Tibial artery (tissue), 4 donors: ENCODE results near the gene MSH3.

Source experiments
- DNase-seq, 2 donors: peaks; one replicate each; pipeline ENCODE4 v3.0.0-alpha.2; 2019
- H3K27ac ChIP-seq, 2 donors: fragments of 200-600 bp; sonication (generic) in 1 of 2; 1 replicate in 1 of 2; 2 replicates in 1 of 2; pipeline ENCODE4 v1.5.1; 2018 to 2019; ENCODE audit warnings: mild to moderate bottlenecking in 1 of 2
- H3K27me3 ChIP-seq, 2 donors: fragments of 200-600 bp; sonication (generic) in 1 of 2; one replicate each; pipeline versions ENCODE4 v1.5.1 to v1.6.0; 2016 to 2019
- H3K36me3 ChIP-seq, 3 donors: fragments of 200-600 bp; sonication (generic) in 2 of 3; one replicate each; pipeline ENCODE4 v1.5.1; 2016 to 2019; ENCODE audit warnings: mild to moderate bottlenecking in 2 of 3
- H3K4me1 ChIP-seq, 4 donors: fragments of 200-600 bp; sonication (generic) in 2 of 4; 1 replicate in 3 of 4; 2 replicates in 1 of 4; pipeline ENCODE4 v1.5.1; 2016 to 2019
- H3K4me3 ChIP-seq, 2 donors: fragments of 200-600 bp; sonication (generic) in 1 of 2; 1 replicate in 1 of 2; 2 replicates in 1 of 2; pipeline ENCODE4 v1.5.1; 2018 to 2019; ENCODE audit warnings: mild to moderate bottlenecking in 2 of 2
- H3K9me3 ChIP-seq, 3 donors: fragments of 200-600 bp; sonication (generic) in 1 of 3; one replicate each; pipeline ENCODE4 v1.5.1; 2016 to 2019
- intact Hi-C: fragments of 100-400 bp; cut with DNase I; formaldehyde crosslinking; loops from one replicate; pipeline ENCODE4 v1.15.0; 2023; ENCODE audit warnings: low total_unique reads
- TF ChIP-seq, protein P1 (sequence below), 2 experiments: fragments of 200-600 bp in 1 of 2; fragments of 450-650 bp in 1 of 2; IDR thresholded peaks; one replicate each; pipeline ENCODE4 v1.5.1; 2017 to 2019; ENCODE audit warnings: antibody characterized with exemption in 2 of 2, mild to moderate bottlenecking in 1 of 2, moderate library complexity in 1 of 2

MSH3 gene

DNA sequence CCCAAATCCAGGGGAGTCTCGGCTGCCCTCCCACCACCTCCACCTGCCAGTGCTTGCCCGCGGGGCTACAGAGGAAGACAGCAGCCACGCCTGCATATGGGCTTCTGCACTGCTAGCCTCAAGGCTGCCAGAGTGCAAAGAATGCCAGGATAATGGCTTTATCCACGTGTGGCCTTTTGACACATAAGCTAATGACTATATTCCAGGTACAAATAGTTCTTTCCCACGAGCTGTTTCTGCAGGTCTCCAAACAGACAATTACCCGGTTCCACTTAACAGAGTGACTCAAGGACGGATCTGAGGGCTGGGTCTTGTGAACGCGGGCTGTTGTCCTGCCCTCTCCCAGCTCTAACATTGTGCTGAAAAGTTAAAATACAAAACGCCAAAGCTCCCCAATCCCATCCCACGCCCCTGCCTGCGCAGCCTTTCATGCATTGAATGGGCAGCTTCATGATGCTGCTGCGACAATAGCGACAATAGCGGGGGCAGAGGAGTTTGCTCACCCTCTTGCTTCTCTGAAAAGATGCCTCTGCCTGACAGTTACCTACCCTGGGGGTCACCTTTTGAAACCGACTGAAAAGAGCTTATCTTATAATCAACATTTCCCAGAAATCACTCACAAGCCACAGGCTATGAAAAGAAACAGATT is 39.1 kb upstream of the MSH3 start:
- H3K4me1 ChIP-seq: no peaks in the 10 kb centered on the region
- H3K36me3 ChIP-seq: no peaks in the 10 kb centered on the region
- no peak overlapping the region for H3K4me3 ChIP-seq
- no peak overlapping the region for H3K27ac ChIP-seq
- TF ChIP-seq, protein P1, sequence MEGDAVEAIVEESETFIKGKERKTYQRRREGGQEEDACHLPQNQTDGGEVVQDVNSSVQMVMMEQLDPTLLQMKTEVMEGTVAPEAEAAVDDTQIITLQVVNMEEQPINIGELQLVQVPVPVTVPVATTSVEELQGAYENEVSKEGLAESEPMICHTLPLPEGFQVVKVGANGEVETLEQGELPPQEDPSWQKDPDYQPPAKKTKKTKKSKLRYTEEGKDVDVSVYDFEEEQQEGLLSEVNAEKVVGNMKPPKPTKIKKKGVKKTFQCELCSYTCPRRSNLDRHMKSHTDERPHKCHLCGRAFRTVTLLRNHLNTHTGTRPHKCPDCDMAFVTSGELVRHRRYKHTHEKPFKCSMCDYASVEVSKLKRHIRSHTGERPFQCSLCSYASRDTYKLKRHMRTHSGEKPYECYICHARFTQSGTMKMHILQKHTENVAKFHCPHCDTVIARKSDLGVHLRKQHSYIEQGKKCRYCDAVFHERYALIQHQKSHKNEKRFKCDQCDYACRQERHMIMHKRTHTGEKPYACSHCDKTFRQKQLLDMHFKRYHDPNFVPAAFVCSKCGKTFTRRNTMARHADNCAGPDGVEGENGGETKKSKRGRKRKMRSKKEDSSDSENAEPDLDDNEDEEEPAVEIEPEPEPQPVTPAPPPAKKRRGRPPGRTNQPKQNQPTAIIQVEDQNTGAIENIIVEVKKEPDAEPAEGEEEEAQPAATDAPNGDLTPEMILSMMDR (IDR thresholded peaks at IDR 0.05): no peak
- no peaks in the 10 kb centered on the region for H3K27me3 ChIP-seq
- intact Hi-C loops: no loop called here
- DNase-seq: no peak
- no peaks in the 10 kb centered on the region for H3K9me3 ChIP-seq

DNA sequence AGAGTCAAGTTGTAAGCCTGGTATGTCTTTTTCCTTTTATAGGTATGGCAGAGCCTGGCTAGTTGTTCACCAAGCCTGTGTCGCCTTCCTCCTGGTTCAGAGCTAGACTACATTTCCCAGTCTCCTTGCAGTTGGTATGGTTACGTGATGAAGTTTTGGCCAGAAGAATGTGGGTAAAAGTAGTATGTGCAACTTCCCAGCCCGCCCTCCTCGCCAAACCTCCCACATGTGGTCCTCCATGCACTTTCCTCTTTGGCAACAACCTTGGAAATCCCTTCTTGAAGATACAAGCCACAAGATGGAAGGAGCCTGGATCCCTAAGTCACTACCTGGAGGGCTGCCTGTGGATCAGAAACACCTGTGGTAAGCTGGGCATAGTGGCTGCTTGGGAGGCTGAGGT is 36.0 kb upstream of the MSH3 start:
- TF ChIP-seq, protein P1 (IDR thresholded peaks at IDR 0.05): no peak
- no peaks in the 10 kb centered on the region for H3K4me1 ChIP-seq

DNA sequence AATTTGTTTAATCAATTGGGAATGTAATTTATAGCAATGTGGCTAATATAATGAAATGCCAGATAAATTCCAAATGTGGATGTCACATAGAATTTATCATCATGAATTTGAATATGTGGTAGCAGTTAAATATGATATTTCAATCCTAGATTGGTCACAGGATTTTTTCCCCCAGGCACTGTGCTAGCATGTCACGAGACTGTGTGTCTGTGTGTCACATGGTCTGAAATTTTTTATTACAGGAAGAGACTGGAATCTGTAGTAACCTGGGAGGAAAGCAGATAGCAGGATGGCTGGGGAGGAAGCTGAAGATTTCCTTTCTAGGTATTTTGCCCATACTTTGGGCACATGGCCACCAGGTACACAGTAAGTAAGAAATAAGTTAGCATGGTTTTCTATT is 35.4 kb upstream of the MSH3 start:
- Histone ChIP-seq H3K27me3 (no peaks in the 10 kb centered on the region), H3K27ac (no peak overlapping the region), H3K9me3 (no peaks in the 10 kb centered on the region), H3K4me1 (no peaks in the 10 kb centered on the region), H3K36me3 (peaks cover 0 to 5% (median 0%) of the 10 kb centered on the region in 3 donors), H3K4me3 (no peak overlapping the region)
- intact Hi-C loops: no loop called here
- TF ChIP-seq, protein P1 (IDR thresholded peaks at IDR 0.05): no peak
- DNase-seq: no peak

More for the DNA sequence above, 36.0 kb upstream of the MSH3 start:
- no peaks in the 10 kb centered on the region for H3K27me3 ChIP-seq
- no peak for DNase-seq
- peaks cover 0 to 5% (median 0%) of the 10 kb centered on the region in 3 donors for H3K36me3 ChIP-seq
- no peak overlapping the region for H3K27ac ChIP-seq
- H3K4me3 ChIP-seq: no peak overlapping the region
- intact Hi-C loops: no loop called here
- no peaks in the 10 kb centered on the region for H3K9me3 ChIP-seq

DNA sequence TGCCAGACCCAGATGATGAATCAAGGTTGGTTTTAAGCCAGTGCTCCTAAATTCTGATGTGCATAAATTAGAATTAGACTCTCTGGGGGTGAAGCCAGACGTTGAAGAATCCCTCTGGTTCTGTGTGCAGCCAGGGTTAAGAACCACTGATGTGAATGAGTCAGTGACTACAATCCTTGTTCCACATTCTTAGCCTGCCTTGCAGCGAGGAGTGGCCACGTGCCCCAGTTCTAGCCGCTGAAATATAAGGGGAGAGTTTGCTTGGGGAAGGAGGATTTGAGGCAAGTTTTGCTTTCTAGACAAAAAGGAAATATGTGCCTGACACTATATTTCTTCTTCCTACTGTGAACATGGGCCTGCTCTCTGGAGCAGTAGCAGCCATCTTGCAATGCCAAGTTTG is 34.2 kb upstream of the MSH3 start:
- Histone ChIP-seq H3K9me3 (no peaks in the 10 kb centered on the region), H3K4me3 (no peak overlapping the region), H3K4me1 (no peaks in the 10 kb centered on the region), H3K27ac (no peak overlapping the region), H3K27me3 (no peaks in the 10 kb centered on the region), H3K36me3 (peaks cover 0 to 5% (median 0%) of the 10 kb centered on the region in 3 donors)
- intact Hi-C loops: no loop called here
- TF ChIP-seq, protein P1 (IDR thresholded peaks at IDR 0.05): no peak
- no peak for DNase-seq

DNA sequence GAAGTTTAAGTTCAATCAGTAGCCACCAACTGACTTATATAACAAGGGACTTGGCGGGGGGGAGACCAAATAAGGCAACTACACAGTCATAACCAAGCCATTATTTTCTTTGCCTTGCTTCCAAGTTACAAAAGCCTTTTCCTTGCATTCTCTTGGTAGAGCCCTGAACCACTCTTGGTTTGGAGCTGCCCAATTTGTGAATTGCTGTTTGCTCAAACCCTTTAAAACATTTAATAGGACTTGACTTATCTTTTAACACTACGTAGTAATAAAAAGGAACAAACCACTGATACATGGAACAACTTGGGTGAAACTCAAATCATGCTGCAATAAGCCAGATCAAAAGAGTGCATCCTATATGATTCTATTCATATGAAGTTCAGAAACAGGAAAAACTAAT is 31.7 kb upstream of the MSH3 start:
- intact Hi-C loops: no loop called here
- TF ChIP-seq, protein P1 (IDR thresholded peaks at IDR 0.05): no peak
- H3K27ac ChIP-seq: no peak overlapping the region

More for the DNA sequence above, 31.7 kb upstream of the MSH3 start:
- Histone ChIP-seq H3K4me3 (no peak overlapping the region), H3K27me3 (no peaks in the 10 kb centered on the region), H3K9me3 (no peaks in the 10 kb centered on the region), H3K36me3 (peaks cover 0 to 5% (median 0%) of the 10 kb centered on the region in 3 donors), H3K4me1 (no peaks in the 10 kb centered on the region)
- DNase-seq: no peak
